ENCODE data around the gene PROM2. TPM values are rescaled to one million over a fixed set of nuclear protein-coding genes. Genes with fewer than 3 reads are reported as not detected.

The PROM2 gene
- total RNA-seq, 1 donor from 2014 or later: 0.39 TPM

DNA sequence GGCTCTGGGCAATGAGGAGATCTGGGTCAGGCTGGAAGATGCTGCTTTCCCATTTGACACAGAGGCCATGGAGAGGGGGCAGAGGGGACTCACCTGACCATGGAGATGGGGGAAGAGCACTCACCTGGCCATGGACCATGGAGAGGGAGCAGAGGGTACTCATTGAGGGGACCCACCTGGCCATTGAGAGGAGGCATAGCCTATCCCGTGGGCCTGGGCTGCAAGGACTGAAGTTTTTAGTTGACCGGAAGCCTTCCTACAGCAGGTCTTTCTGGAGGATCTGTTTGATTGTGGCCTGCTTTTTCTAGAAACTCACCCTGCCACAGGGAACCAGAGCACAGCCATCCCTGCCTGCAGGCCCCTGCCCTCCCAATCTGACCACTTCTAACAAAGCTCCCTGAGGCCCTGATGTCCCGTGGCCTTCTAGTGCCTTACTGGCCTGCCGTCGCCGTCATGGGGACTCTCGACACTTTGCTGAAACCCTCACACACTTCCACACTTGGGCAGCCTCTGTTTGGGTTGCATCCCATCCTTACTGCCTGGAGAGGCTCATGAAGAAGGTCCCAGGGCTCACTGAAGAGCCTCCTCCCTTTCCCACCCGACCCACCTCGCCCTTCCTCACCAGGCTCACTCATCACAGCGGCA is 5.1 kb upstream of the PROM2 start:
- peak; percentile 24 for DNase-seq (ENCODE audit: low spot score)

DNA sequence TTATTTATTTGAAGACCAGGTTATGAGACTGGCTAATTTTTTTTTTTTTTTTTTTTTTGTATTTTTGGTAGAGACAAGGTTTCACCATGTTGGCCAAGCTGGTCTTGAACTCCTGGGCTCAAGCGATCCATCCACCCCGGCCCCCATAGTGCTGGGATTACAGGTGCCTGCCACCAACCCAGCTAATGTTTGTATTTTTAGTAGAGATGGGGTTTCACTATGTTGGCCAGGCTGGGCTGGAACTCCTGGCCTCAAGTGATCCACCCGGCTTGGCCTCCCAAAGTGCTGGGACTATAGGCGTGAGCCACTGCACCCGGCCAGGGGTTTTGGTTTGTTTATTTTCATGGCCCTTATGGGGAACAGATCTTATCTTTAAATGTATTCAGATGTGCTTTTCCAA is 4.5 kb upstream of the PROM2 start:
- DNase-seq (ENCODE audit: low spot score): peak; percentile 49

DNA sequence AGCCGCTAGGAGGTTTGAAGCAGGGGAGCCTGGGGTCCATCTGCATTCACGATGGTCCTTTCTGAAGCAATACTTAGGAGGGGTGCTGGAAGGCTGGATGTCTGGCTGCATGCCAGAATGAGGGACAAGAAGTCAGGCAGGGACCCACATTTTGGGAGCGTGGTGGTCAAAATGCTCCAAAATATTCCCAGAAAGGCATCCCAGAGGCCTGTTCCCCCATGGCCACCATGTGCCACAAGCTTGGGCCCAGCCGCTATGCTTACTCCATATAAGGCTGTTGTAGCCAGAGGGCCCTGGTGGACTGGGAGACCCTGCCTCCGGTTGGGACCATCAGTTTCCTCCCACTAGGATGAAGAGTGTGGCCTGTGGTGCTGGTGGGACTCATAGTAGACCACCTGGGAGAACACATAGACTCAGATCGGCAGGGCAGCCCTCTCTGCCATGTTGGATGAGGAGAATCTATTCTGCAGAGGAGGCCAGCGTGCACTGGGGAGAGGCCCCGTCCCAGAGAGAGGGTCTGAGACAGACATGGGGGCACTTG is 3.6 kb upstream of the PROM2 start:
- peak; percentile 35 for DNase-seq (ENCODE audit: low spot score)

DNA sequence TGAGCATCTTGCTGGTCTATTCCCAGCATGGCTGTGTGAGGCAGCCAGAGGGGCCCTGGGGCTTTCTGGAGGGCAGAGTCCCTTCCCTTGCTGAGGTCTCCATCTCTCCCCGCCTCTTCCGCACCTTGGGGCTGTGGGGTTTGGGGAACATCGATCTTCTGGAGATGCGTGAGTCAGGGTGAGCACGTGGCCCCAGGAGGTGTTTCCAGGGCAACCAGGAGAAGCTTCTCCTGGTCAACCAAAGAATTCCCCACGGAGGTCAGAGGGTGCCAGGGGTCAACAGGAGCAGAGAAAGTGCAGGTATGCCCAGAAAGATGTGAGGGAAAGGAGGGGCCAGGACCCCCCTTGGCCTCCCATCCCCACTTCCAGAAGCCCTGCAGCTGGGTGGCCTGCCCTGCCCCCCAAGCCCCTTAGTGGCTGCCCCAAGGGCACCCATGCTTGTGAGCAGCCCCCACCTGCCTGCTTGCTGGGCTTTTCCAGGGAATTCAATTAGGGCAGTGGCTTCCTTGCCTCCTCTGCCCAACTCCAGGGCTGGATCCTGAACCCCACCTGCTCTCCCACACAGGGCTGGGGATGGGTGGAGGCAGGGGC is 2.8 kb upstream of the PROM2 start:
- peak; percentile 81 for DNase-seq (ENCODE audit: low spot score)

DNA sequence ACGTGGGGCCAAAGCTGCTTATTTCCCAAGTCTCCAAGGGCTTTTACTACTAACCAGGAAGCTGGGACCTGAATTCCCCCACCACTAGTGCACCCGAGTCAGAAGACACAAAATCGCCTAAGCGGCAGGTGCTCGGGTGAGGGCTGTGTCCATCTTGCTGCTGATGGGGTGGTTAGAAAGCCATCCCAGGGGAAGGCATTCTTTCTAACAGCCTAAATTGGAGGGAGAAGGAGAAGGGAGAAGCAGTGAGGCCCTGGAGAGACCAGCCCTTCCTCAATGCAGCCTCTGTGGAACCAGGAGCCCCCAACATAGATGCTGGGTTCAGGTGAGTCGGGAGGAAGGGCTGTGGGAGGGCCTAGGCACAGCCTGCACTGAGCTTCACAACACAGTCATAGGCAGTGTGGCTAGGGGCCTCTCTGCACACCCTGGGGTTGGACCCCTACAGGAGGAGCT is 1.9 kb upstream of the PROM2 start:
- DNase-seq (ENCODE audit: low spot score): peak; percentile 67

DNA sequence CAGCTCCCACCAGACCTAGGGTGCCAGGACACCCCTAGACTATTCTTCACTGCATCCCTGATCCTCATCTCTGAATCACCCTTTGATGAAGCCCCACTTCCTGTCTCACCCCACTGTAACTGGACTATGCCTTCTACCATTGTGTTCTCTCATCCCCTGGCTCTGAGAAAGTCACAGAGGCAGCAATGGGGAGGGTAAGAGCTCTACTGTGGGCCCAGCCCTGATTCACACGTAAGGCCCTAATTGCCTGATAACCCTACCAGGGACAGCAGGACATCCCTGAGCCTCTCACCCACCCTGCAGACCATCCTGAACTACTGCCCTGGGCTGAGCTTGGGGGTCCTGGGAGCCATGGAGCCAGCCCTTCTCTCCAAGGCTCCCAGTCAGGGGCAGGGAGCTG is 1.5 kb upstream of the PROM2 start:
- peak; percentile 39 for DNase-seq (ENCODE audit: low spot score)

DNA sequence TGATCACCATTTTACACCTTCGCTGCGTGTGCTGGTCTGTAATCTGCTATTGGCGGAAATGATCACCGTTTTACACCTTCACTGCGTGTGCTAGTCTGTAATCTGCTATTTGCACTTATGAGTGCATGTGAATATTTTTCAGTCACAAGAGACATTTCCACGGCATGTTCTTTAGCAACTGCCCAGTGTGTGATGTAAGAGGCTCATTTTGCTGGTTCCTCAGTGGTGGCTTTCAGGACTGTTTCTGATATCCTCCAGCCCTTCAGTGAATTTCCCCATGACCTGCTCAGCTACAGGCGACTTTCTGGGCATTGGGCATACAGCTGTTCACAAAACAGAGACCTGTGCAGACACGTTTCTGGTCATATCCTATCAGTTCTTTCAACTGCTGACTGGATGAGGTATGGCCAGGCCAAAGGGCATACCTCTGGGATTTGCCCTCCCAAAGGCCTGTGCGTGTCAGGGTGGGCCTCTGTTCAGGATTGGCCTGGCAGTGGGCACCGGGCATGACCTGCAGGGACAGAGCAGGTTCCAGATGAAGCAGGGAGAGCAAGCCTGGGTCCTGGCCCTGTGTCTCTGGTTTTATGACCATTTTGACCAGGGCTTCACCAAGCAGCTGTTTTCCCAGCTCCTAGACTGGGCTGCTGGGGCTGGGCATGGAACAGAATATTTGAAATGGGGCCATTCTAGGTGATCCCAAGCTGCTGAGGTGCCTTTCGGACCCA is 521 bp upstream of the PROM2 start:
- peak; percentile 71 for DNase-seq (ENCODE audit: low spot score)

DNA sequence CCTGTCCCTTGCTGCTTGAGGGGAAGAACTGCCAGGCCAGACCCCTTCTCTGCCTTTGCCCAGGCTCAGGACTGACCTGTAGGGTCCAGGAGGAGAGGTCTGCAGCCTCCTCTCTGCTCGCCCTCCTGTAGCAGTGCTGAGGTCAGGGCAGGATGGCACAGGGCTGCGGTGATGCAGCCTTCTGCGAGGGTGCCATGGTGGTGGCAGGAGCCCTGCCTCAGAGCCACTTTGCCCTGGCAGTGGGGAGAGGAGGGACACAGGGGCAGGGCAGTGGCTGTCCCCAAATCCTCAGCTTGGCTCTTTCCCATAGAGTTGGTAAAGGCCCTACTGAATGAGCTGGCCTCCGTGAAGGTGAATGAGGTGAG is 884 bp downstream of the PROM2 start:
- DNase-seq (ENCODE audit: low spot score): peak; percentile 64

DNA sequence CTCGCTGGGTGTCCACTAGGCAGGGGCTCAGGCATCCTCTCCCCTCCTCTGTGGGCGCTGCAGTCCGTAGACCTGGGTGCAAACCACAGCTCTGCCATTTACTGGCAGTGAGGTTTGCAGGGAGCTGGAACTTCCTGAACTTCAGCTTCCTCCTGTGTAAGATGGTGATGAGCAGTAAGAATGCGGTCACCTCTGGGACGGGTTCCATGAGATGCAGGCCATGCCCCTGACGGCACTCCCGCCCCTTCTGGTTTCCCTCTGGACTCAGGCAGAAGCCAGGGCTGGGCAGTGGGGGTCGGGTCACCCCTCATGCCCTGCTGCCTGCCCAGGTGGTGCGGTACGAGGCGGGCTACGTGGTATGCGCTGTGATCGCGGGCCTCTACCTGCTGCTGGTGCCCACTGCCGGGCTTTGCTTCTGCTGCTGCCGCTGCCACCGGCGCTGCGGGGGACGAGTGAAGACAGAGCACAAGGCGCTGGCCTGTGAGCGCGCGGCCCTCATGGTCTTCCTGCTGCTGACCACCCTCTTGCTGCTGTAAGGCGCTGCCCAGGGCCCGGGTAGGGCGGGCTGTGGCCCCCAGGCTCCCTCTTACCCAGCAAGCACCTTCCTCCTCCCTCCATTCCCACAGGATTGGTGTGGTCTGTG is 1.5 kb downstream of the PROM2 start:
- peak; percentile 88 for DNase-seq (ENCODE audit: low spot score)

DNA sequence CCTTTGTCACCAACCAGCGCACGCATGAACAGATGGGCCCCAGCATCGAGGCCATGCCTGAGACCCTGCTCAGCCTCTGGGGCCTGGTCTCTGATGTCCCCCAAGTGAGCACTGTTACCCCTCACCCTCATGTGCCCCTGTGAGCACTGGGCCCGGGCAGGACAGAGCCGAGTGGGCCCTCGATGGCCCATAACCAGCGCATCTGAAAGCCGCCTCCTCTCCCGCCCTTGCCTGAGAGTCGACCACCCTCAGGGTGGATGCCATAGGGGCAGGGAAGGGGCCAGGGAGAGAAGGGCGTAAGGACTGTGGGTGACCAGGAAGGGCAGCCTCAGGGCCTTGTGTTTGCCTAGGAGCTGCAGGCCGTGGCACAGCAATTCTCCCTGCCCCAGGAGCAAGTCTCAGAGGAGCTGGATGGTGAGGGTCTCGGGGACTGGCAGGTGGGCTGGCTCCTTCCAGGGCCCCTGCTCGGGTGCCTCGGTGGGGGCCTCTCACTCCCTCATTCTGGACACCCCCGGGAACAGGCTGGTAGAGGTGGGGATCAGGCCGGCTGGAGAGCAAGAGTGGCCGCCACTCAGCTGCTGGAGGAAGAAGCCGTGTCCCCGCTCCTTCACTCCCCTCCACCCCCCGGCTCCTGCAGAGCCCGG is 2.1 kb downstream of the PROM2 start:
- DNase-seq (ENCODE audit: low spot score): peak; percentile 82

DNA sequence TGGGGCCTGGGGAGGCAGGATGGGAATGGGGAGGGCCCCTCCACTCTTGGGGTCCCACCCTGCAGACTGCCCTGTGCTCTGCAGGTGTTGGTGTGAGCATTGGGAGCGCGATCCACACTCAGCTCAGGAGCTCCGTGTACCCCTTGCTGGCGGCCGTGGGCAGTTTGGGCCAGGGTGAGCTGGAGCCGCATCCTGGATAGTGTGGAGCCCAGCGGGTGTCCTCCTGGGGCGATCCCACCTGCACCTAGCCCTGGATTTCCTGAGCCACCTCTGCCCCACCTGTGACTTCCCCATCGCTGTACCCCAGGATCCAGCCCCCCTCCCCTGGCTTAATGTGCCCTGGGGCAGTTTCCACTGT is 2.6 kb downstream of the PROM2 start:
- DNase-seq (ENCODE audit: low spot score): no peak

DNA sequence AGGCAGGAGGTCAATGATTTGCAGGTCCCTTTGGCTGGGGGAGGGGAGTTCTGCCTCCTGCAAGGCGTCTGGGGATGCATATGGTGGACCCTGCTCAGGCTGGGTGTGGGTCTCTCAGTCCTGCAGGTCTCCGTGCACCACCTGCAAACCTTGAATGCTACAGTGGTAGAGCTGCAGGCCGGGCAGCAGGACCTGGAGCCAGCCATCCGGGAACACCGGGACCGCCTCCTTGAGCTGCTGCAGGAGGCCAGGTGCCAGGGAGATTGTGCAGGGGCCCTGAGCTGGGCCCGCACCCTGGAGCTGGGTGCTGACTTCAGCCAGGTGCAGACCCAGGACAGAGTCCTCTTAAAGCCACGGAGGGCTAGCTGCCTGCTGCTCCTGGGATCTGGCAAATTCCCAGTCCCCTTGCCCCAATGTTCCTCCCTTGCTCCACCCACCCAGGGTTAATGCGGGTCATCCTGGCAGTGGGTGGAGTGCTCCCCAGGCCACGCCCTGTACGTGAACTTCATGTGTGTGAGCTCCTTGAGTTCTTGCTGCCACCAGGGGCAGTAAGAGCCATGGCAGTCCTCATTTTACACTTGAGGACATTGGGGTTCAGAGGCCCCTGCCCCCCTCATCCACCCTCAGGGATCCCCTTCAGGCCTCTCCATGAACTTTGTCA is 3.1 kb downstream of the PROM2 start:
- no peak for DNase-seq (ENCODE audit: low spot score)

DNA sequence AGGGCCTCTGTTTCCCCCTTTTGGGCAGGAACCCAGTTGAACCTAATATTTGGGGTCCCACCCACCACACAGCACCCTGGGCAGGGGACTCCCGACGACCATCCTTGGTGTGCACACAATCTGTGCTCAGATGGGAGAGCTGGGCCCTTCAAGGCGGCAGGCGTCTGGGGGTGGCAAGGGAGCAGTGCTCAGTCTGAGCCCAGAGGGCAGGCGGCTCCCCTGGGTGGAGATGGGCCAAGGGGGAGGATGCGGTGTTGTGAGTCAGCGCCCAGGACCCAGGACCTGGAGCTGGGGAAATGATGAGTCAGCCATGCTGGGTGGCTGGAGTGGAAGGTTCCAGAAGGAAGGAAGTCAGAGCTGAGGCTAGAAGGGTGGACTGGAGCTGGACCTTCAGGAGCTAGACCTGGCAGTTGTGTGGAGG is 3.8 kb downstream of the PROM2 start:
- DNase-seq (ENCODE audit: low spot score): no peak

DNA sequence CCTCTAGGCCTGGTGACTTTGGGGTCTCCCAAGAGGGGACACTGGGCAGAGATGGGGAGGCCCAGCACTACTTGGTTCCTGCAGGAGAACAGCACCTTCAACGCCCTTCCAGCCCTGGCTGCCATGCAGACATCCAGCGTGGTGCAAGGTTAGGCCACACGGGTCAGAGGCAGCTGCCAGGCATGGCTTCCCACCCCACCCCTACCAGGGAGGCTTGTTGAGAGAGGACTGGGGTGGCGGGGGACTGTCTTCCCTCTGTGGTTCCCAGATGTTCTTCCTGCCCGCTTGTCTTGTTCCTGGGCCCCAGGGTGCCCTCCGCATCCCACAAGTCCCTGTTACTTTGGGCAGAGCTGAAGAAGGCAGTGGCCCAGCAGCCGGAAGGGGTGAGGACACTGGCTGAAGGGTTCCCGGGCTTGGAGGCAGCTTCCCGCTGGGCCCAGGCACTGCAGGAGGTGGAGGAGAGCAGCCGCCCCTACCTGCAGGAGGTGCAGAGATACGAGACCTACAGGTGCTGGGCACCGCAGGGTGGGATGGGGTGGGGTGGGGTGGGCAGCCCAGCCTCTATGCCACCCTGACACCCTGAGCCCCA is 4.5 kb downstream of the PROM2 start:
- DNase-seq (ENCODE audit: low spot score): no peak

DNA sequence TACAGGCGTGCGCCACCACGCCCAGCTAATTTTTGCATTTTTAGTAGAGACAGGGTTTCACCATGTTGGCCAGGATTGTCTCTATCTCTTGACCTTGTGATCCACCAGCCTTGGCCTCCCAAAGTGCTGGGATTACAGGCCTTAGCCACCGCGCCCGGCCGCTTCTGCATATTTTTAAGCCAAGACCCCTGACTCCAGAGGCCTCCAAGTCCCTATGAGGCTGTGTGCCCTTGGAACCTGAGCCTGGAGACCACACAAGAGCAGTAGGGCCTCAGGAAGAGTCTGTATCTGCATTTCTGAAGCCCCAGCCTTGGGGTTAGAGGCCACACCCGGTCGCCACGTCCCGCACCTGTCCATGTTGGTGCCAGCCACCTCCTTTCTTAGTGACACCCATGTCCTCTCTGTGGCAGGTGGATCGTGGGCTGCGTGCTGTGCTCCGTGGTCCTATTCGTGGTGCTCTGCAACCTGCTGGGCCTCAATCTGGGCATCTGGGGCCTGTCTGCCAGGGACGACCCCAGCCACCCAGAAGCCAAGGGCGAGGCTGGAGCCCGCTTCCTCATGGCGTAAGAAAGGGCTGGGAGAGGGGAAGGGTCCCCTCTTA is 5.3 kb downstream of the PROM2 start:
- no peak for DNase-seq (ENCODE audit: low spot score)

DNA sequence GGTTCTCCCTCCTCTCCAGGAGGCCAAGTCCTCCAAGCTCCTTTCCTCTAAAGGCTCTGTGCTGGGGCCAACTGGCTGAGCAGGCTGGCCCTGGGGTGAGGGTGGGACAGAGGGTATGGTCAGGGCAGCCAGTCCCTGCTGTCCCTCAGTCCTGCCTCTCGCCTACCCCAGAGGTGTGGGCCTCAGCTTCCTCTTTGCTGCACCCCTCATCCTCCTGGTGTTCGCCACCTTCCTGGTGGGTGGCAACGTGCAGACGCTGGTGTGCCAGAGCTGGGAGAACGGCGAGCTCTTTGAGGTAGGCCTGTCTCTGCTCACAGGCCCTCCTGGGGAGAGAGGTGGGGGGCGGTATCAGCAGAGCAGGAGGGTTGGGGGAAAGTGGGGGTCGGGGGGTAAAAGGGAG is 6.8 kb downstream of the PROM2 start:
- no peak for DNase-seq (ENCODE audit: low spot score)

DNA sequence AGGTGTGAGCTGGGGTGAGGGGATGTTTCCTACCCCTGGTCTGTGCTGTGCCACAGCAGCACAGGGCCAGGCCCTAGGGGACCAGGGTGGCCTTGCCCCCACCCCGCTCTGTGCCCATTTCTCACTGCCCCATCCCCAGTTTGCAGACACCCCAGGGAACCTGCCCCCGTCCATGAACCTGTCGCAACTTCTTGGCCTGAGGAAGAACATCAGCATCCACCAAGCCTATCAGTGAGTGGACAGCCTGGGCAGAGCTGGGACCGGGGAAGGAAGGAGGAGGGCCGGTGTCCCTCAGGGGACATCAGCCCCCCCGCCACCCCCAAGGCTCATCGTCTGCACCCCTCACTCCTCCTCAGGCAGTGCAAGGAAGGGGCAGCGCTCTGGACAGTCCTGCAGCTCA is 7.5 kb downstream of the PROM2 start:
- DNase-seq (ENCODE audit: low spot score): no peak

DNA sequence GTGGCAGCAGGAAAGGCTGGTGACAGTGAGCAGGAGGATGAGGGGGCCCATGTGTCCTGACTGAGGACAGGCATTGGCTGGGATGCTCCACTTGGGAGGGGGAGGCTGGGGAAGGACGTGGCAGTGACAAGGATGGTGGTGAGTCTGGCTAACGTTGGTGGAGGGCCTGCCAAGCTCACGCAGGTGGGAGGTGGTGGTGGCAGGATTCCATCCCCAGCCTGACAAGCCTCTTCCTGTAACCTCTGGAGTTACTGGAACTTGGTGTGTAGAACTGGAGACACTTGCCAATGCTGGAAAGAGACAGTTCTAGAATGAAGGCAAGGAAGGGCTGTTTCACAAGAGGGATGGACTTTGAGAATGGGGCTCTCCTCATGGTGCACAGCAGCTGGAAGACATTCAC is 8.2 kb downstream of the PROM2 start:
- no peak for DNase-seq (ENCODE audit: low spot score)

DNA sequence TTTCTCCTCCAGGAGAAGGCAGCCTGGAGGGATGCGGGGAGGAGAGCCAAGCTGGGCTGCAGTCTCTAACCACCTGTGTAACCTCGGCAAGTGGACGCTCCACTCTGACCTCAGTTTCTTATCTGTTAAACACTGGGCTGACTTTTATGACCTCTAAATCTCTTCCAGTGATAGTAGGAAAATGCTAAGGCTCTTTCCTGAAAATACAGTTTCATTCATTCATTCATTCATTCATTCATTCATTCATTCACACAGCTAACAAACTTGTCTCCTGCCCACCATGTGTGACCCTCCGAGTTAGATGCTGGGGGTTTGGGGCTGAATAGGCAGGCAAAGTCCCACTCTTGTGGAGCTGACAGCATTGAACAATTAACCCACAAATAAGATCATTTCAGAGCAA is 9.3 kb downstream of the PROM2 start:
- DNase-seq (ENCODE audit: low spot score): no peak

DNA sequence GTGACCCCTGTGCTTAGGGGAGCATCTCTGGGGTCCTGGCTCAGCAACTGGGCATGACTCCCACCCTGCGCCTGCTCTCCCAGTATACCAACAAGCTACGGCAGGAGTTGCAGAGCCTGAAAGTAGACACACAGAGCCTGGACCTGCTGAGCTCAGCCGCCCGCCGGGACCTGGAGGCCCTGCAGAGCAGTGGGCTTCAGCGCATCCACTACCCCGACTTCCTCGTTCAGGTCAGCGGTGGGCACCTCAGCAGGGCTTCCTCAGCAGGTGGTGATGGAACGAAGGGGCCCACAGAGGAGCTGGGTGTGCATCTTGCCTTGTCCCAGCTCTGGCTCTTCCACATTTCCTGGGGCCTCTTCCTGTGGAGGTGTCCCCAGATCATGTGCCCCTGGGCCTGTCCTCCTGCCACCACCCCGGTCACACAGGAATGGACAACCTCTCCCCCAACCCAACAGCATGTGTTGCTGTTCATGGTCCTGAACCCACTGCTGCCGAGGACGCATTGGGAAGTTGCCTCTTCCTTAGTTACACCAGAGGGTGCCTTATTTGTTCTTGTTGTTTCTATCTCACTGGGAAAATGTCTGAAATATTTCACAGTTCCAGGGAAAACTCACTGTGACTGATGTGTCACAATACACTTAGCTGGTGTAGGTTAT is 10.8 kb downstream of the PROM2 start:
- DNase-seq (ENCODE audit: low spot score): no peak

All from mesenteric fat pad (tissue), 1 donor.